ENCODE results near the gene STAG3.
"Not testable (repeated sequence)": the region's sequence is repeated elsewhere in the genome, so short reads cannot be mapped to it uniquely, and the experiment has no call there.

Gene STAG3, protein sequence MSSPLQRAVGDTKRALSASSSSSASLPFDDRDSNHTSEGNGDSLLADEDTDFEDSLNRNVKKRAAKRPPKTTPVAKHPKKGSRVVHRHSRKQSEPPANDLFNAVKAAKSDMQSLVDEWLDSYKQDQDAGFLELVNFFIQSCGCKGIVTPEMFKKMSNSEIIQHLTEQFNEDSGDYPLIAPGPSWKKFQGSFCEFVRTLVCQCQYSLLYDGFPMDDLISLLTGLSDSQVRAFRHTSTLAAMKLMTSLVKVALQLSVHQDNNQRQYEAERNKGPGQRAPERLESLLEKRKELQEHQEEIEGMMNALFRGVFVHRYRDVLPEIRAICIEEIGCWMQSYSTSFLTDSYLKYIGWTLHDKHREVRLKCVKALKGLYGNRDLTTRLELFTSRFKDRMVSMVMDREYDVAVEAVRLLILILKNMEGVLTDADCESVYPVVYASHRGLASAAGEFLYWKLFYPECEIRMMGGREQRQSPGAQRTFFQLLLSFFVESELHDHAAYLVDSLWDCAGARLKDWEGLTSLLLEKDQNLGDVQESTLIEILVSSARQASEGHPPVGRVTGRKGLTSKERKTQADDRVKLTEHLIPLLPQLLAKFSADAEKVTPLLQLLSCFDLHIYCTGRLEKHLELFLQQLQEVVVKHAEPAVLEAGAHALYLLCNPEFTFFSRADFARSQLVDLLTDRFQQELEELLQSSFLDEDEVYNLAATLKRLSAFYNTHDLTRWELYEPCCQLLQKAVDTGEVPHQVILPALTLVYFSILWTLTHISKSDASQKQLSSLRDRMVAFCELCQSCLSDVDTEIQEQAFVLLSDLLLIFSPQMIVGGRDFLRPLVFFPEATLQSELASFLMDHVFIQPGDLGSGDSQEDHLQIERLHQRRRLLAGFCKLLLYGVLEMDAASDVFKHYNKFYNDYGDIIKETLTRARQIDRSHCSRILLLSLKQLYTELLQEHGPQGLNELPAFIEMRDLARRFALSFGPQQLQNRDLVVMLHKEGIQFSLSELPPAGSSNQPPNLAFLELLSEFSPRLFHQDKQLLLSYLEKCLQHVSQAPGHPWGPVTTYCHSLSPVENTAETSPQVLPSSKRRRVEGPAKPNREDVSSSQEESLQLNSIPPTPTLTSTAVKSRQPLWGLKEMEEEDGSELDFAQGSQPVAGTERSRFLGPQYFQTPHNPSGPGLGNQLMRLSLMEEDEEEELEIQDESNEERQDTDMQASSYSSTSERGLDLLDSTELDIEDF

DNA sequence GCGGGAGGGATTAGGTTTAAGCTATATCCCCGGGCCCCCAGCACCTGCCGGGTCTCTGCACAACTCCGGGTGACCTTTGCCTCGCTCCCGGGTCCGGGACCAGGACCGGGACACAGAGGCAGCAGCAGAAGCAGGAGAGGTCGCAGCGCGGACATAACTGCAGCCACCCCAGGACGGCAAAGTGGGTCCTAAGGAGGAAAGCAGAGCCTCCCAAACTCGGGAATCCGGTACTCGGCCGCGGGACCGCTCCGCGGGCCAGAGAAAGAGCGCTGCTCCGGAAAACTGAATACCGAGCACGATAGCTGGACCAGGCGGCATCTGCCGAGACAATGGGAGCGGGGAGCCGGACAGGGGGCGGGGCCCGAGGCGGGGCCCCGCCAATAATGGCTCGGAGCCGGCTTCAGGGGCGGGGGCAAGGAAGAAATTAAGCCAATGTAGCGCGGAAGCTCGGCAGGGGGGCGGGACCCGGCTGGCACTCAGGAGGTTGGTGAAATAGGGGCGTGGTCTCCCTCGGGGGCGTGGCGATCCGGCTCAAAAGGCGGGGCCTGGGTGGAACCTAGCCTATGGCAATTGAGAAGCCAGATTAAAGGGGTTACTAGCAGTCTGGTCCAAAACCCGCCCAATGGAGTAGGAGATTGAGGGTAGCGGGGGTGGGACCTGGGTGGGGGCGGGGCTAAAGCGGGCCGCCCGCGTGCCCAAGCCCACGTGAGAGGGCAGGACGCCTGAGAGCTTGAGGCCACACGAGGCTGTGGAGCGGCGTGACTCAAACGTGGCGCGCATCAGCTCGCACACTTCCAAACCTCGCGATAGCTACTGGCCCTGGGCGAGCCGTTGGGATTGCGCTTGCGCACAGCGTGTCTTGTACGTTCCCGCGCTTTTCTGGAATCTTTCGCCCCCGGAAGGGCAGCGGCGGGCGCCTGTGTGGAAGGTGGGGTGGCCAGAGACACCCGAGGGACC lies at the start of gene STAG3, which contains the start of gene GPC2:
Gene STAG3 (plus strand): TSS at position 874 of the 957 bp plus-strand sequence. CDS start 2,639 bp downstream, outside the sequence.
Gene GPC2 (minus strand): TSS at position 337 of the 957 bp plus-strand sequence. CDS start 182 bp downstream, at position 155.
- peak; percentile 99 for DNase-seq

DNA sequence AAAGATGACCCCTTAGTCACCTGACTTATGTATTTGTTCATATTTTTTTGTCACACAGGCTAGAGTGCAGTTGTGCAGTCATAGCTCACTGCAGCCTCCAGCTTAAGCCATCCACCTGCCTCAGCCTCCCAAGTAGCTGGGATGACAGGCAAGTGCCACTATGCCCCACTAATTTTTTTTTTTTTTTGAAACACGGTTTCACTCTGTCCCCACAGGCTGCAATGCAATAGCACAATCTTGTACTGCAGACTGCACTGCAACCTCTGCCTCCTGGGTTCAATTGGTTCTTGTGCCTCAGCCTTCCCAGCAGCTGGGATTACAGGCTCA lies 49.1 kb upstream of the STAG3 start:
- no peak for DNase-seq

DNA sequence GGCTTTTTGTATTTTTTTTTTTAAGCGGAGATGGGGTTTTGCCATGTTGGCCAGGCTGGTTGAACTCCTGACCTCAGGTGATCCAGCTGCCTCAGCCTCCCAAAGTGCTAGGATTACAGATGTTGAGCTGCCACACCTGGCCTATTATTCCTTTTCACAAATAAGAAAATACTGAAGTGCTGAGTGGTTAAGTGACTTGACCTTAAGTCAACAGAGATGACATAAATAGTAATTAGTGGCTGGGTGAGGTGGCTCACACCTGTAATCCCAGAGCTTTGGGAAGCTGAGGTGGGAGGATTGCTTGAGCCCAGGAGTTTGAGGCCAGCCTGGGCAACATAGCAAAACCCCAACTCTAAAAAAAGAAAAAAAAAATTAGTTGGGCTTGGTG lies 47.5 kb upstream of the STAG3 start:
- not testable (repeated sequence) for DNase-seq

DNA sequence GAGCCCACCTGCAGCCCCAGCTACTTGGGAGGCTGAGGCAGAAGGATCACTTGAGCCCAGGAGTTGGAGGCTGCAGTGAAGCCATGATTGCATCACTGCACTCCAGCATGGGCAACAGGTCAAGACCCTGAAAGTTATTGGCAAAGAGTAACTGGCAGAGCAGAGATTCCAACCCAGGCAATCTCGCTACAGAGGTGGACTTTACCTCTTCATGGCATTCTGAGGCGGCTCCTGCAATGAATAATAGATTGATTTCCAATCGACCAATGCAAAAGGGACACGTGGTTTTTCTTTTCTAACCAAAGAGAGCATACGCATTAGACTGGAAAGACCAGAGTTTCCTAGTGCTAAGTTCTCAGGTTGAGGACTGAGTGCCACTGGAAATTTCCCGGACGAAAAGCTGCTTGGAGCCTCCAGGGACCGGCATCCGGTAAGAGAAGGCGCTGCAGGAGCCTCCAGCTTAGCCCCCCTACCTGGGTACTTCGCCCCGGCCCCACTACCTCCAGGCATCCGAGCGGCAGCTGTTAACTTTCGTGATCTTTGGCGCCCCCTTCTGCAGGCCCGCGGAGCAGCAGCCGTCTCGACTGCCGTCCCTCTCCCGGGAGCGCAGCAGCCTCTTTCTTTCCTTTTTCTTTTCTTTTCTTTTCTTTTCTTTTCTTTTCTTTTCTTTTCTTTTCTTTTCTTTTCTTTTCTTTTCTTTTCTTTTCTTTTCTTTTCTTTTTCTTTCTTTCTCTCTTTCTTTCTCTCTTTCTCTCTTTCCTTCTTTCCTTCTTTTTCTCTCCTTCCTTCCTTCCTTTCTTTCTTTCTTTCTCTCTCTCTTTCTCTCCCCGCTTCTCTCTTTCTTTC lies 46.9 kb upstream of the STAG3 start:
- peak; percentile 90 for DNase-seq

DNA sequence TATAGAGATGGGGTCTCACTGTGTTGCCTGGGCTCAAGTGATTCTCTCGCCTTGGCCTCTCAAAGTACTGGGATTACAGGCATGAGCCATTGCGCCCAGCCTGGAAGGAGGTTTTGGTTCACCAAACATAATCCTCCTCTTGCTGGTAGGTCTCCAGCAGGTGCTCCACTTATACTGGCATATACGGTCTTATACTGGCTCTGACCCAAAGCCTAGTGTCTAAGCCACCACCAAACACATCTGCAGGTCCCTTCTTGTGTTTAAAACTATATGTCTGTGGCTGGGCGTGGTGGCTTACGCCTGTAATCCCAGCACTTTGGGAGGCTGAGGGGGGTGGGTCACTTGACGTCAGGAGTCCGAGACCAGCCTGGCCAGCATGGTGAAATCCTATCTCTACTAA lies 45.6 kb upstream of the STAG3 start:
- DNase-seq = no peak

DNA sequence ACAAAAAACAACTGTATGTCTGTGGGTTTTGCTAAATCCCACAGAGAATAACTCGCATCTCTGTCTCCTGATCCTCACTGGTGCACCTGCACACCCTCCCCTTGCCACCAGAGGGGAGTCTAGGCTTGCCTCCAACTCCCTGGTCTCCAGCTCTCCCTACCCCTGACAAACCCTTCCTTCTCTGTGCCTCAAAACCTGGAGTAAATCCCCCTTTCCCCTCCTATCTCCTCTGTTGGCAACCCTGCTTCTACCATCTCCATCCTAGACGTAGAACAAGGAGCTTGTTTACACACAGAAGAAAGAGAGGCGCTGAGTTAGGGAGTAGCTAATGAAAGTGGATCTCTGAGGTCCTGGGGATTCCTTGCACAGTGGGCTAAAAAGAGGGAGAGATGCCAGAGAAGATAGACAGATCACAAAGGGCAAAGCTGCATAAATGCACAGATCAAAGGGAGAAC lies 45.0 kb upstream of the STAG3 start:
- DNase-seq = peak; percentile 48

DNA sequence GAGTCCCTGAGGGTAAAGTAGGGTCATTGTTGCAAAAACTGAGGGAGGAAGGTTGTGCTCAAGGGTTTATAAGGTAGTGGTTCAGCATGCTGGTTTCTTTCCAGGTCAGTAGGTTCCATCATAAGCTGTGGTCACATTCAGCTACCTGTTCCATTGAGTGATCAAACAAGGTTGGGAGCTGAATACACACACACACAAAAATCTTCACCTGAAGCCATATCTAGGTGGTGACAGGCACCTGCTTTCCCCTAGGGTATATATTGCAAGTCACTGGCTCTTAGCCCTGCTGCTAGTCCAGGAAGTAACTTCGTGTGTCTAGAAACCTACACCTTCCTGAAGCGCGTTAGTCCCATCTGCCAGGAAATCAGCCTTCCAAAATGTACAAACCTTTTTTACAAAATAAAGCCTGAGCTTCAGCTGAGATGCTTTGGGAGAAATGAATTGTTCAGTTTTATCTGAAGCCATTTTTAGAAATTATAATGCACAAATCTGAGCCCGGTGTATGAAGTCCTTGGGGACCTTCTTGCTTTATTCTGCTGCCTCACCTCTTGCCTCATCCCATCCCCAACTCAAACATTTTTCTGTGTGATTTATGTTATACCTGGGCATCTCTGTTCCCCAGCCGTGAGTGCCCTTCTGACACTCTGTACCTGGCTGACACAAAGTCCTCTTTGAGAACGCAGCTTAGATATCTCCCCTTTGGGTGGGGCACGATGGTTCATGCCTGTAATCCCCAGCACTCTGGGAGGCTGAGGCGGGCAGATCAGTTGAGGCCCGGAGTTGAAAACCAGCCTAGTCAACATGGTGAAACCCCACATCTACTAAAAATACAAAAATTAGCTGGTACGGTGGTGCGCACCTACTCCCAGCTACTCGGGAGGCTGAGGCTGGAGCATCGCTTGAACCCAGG lies 39.6 kb upstream of the STAG3 start:
- DNase-seq = no peak

DNA sequence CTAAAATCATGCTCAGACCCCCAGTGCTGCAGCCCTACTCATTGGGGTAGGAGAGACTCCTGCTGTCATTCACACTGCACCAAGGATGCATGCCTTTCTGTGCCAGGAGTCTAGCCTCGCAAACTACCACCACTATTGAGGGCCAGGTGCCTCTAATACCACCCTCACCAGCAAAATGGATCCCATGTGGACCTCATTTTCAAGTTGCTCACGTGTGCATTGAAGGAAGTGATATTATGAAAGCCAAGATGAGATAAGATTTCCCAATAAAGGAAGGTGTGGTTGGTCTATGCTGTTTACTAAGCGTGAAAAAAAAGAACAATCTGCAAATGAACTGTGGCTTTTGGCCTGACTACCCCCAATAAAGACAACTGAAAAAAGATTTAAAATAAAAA lies 36.2 kb upstream of the STAG3 start:
- no peak for DNase-seq

DNA sequence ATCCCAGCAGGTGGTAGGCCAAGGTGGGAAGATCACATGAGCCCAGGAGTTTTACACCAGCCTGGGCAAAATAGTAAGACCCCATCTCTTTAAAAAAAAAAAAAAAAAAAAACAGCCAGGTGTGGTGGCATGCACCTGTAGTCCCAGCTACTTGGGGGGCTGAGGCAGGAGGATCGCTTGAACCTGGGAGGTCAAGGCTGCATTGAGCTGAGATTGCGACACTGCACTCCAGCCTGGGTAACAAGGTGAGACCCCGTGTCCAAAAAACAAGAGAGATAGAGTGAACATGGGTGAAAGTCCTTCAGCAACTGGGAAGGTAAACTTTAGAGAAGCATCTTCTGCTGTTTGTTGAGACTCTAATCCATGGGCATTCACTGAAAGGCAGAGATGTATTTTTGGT lies 35.3 kb upstream of the STAG3 start:
- no peak for DNase-seq

DNA sequence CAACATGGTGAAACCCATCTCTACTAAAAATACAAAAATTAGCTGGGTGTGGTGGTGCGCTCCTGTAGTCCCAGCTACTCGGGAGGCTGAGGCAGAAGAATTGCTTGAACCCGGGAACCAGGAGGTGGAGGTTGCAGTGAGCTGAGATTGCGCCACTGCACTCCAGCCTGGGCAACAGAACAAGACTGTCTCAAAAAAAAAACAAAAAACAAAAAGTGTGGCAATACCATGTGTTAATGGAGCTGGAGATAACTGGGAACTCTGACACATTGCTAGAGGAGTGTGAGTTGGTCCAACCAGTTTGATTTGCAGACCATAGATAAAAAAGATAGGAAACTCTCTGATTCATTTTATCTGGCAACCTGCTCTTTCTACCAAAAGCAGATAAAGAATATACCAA lies 31.4 kb upstream of the STAG3 start:
- not testable (repeated sequence) for DNase-seq

DNA sequence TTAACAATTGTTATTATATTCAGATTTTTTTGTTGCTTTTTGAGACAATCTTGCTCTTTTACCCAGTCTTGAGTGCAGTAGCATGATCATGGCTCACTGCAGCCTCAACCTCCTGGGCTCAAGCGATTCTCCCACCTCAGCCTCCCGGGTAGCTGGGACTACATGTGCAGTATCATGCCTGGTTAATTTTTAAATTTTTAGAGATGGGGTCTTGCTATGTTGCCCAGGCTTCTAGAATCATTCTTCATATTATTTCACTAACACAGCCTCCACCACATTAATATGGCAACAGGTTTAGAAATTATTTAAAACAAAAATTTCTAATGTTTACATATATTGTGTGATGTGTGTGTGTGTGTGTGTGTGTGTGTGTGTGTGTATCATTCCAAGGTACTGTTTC lies 30.4 kb upstream of the STAG3 start:
- no peak for DNase-seq

DNA sequence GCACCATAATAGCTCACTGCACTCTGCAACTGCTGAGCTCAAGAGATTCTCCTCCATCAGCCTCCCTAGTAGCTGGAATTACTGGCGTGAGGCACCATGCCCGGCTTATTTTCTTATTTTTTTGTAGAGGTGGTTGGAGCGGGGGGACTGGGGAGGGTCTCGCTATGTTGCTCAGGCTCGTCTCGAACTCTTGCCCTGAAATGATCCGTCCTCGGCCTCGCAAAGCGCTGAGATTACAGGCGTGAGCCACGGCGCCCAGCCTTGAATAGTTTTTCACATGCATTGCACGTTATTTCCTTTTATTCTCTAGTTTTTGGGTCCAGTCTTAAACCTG lies 29.5 kb upstream of the STAG3 start:
- no peak for DNase-seq

DNA sequence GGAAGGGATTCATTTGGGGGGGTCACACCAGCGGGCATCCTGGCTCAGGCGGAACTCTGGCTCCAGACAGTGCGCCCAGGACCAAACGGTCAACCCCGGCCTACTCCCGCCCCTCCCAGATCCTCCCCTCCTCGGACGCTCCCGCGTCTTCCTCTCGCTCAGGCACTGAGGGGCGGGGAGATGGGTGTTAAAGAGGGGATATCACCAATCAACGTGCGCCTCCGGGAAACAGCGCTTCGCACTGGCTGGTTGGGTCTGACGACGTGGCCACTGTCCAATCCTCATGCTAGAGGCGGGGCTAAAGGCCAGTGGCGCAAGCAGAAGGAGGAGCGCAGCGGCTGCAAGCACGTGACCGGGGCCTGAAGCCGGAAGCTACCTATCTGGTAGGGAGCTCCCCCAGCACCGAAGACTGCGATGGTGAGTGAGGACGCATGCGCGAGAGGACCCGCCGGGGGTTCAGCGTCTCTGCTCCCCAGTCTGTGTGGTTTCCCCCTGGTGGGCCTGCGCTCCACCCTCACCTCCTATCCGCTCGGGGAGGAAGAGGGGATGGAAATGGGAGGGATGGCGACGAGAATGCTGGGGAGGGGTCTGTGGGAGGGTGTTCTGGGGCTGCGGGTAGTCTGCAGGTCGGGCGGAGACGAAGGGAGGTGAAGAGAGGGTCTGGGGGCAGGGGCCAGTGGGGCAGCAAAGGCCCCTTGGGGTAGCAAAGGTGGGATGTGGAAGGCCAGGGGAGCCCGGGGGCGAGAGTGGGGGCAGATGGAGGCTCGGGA lies 29.0 kb upstream of the STAG3 start, which contains the start of gene LAMTOR4:
Gene LAMTOR4 (plus strand): TSS at position 360 of the 770 bp plus-strand sequence. CDS start 55 bp downstream, at position 415.
- DNase-seq = peak; percentile 93

DNA sequence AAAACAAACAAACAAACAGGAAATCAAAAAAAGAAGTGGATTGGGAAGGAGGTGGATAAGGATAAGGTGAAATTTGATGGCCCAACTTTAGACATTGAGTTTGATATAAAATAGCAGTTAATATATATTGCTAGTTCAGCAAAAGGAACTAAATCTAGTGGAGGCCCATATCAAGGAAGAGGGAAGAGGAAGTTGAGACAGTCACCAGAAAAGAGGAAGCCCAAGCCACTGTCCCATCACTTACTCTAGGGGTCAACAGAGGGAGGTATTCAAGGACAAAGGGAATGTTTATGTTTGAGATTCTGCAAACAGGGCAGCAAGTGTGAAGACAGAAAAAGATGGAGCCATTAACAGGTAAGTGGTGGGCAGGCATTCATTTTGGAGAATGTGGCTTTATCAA lies 25.3 kb upstream of the STAG3 start:
- no peak for DNase-seq

DNA sequence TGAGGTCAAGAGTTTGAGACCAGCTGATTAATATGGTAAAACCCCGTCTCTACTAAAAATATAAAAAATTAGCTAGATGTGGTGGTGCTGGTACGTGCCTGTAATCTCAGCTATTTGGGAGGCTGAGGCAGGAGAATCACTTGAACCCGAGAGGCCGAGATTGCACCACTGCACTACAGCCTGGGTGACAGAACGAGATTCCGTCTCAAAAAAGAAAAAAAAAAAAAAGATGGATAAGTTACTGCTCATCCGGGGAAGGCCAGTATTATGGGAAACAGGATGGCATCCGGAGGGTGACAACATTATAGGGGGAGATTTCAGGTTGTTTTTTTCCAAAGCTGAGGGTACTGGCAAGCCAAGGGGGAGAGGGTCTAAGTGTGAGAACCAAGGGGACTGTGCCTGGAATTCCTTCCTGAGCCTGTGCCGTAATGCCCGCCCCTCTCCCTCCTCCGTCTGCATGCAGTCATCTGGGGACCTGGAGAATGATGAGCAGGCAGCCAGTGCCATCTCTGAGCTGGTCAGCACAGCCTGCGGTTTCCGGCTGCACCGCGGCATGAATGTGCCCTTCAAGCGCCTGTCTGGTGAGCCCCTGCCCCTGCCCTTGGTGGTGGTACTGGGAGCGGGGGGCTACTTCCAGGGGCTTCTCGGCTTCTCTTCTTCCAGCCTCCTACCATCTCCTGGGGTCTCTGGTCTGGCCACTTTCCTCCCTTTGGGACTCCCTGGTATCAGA lies 24.6 kb upstream of the STAG3 start:
- no peak for DNase-seq

DNA sequence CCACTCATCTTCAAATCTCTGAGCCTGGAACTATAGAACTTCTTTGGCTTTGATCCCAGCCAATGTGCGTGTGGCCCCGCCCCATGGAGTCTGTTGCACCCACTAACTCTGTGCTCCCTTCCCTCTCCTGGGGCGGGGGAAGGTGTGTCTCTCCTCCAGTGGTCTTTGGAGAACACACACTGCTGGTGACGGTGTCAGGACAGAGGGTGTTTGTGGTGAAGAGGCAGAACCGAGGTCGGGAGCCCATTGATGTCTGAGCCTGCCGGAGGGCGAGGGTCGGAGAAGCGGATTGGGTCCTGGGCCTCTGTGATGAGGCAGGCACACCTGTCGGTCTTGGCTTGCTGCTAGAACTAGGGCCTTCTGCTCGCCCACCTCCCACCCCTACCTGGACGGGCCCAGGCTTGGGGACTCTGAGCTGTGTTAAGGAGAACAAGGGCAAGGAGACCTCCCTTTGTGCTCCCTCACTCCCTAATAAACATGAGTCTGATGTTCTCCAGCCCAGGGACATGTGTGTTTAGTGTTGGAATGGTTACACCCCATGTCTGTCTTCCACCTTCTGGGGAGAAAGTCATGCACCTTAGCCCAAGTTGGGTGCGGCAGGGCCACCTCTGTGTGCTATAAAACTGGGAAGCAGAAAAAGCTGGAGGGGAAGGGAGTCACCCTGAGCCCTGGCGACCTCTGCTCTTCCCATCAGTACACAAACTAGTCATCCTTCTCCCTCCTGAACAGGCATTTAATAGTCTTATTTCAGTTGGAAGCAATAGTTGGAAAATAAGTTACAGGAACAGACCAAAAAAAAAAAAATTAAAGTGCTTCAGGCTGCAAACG lies 23.8 kb upstream of the STAG3 start:
- DNase-seq = no peak
